HG03066 (cell line): Measurements from ENCODE around the gene PHLPP1.

ENCODE experiments used
- ATAC-seq: cut with Tn5 transposase; IDR thresholded peaks from one replicate; pipeline ENCODE4 v1.9.1; 2021; ENCODE audit warnings: low read depth; ENCODE audit not compliant: unreplicated experiment

Gene PHLPP1

GRCh38 chr18:62717169-62717924, 2.0 kb downstream of the PHLPP1 start:
- ATAC-seq = no peak

GRCh38 chr18:62717925-62718800, 2.8 kb downstream of the PHLPP1 start:
- ATAC-seq = no peak

- ATAC-seq = no peak
Observed at GRCh38 chr18:62720048-62720447, 4.7 kb downstream of the PHLPP1 start.

GRCh38 chr18:62720766-62721613, 5.6 kb downstream of the PHLPP1 start:
- ATAC-seq = no peak

- no peak for ATAC-seq
Observed at GRCh38 chr18:62721839-62722795, 6.8 kb downstream of the PHLPP1 start.

- no peak for ATAC-seq
Observed at GRCh38 chr18:62723666-62724281, 8.4 kb downstream of the PHLPP1 start.

- ATAC-seq = no peak
Observed at GRCh38 chr18:62725896-62726295, 10.6 kb downstream of the PHLPP1 start.

- no peak for ATAC-seq
Observed at GRCh38 chr18:62728254-62728653, 12.9 kb downstream of the PHLPP1 start.

GRCh38 chr18:62729487-62730386, 14.4 kb downstream of the PHLPP1 start:
- peak; percentile 90 for ATAC-seq

- ATAC-seq = no peak
Observed at GRCh38 chr18:62730941-62731340, 15.6 kb downstream of the PHLPP1 start.

GRCh38 chr18:62732617-62733016, 17.3 kb downstream of the PHLPP1 start:
- ATAC-seq = no peak

GRCh38 chr18:62734290-62734689, 18.9 kb downstream of the PHLPP1 start:
- ATAC-seq = no peak

- no peak for ATAC-seq
Observed at GRCh38 chr18:62735387-62735786, 20.0 kb downstream of the PHLPP1 start.

- no peak for ATAC-seq
Observed at GRCh38 chr18:62736077-62736855, 20.9 kb downstream of the PHLPP1 start.

GRCh38 chr18:62737241-62737873, 22.0 kb downstream of the PHLPP1 start:
- no peak for ATAC-seq

- no peak for ATAC-seq
Observed at GRCh38 chr18:62738639-62739038, 23.3 kb downstream of the PHLPP1 start.

- no peak for ATAC-seq
Observed at GRCh38 chr18:62739911-62740310, 24.6 kb downstream of the PHLPP1 start.
